ENCODE measurements around the gene CAPZB.

CAPZB gene

DNA sequence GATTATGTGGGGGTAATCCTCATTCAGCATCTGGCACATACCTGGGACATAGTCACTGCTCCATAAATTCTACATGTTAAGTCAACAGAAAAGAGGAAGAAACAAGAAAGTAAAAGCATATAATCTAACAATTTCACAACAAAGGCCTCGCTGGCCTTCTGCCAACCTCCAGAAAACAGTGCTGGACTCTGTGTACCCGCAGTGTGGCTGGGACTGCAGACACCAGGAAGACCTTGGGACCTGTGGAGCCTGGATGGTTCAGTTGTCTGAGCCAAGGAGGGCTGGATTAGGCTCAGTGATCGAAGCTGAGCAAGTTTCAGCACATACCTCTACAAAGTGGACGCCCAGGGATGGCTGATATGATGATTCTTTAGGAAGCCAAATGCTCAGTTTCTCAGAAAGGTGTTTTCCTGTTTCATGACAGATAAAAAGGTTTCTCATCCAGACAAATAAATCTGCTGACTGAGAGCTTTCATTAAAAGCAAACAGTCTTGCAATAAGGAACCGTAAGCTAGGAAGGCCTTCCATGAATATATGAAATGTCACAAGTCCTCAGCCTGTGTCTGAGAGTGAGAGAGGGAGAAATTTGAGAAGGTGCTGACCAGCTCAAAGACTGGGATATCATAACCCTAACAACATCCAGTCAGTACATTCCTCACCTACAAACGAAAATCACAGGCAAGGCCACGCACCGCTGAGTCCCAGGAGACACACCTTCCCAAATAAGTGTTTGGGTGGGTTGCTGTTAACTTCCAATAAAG, 48.4 kb downstream of the CAPZB start:
- peak overlapping the region; percentile 63 to 67 for H3K27ac Mint-ChIP-seq
- peak overlapping the region; percentile 19 to 53 for H3K4me3 Mint-ChIP-seq
- H3K9me3 Mint-ChIP-seq, result no peaks in the 10 kb centered on the region
- no peaks in the 10 kb centered on the region for H3K27me3 Mint-ChIP-seq
- DNase-seq (no peak), ATAC-seq (no peak)
- peaks cover 96% of the 10 kb centered on the region for H3K4me1 Mint-ChIP-seq

- no peaks in the 10 kb centered on the region for H3K27me3 Mint-ChIP-seq
- no peaks in the 10 kb centered on the region for H3K9me3 Mint-ChIP-seq
- peak overlapping the region; percentile 67 to 81 for H3K27ac Mint-ChIP-seq
- peak overlapping the region; percentile 24 to 53 for H3K4me3 Mint-ChIP-seq
- peak; percentile 68 for ATAC-seq
- peaks cover 91% of the 10 kb centered on the region for H3K4me1 Mint-ChIP-seq
- DNase-seq, result no peak
These were observed 49.4 kb downstream of the CAPZB start for GRCh38 chr1:19435851-19436455.

DNA sequence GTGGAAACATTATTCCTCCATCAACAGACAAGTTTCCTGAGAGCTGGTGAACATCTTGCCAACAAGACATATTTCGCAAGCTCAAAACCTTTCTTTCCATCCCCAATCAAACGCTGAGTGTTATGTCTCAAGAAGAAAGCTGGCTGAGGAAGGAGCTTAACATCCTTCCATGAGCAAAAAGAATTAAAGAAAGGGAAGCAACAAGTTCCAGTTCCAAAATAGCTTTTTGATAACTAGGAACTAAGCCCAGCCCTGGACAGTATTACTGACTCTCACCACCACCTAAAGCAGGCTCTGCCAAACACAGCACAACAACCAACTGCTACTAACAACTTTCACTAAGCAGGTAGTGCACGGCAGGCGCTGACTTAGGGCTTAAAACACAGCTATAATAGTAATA, 50.2 kb downstream of the CAPZB start:
- H3K9me3 Mint-ChIP-seq, result no peaks in the 10 kb centered on the region
- DNase-seq (no peak), ATAC-seq (no peak)
- peaks cover 91% of the 10 kb centered on the region for H3K4me1 Mint-ChIP-seq
- H3K27me3 Mint-ChIP-seq, result no peaks in the 10 kb centered on the region
- peak overlapping the region in 1 of 2 donors; percentile 53 for H3K4me3 Mint-ChIP-seq
- peak overlapping the region in 1 of 2 donors; percentile 67 for H3K27ac Mint-ChIP-seq

DNA sequence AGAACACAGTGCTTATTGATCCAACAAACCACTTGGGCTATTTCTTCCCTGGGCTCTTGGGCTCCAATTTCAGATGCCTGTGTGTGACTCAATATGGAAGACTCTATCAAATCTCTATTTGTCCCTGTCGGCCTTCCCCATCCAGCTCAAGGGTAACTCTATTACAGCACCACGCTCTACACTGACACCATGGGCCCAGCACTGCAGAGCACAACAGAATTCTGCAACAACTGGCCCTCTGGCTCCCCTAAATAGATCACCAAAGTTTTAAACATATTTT, 51.7 kb downstream of the CAPZB start:
- DNase-seq (no peak), ATAC-seq (no peak)
- H3K4me1 Mint-ChIP-seq, result peaks cover 91% of the 10 kb centered on the region
- H3K9me3 Mint-ChIP-seq, result no peaks in the 10 kb centered on the region
- no peak overlapping the region for H3K4me3 Mint-ChIP-seq
- no peak overlapping the region for H3K27ac Mint-ChIP-seq
- no peaks in the 10 kb centered on the region for H3K27me3 Mint-ChIP-seq

GRCh38 chr1:19432943-19433718, 52.2 kb downstream of the CAPZB start:
- peak overlapping the region; percentile 42 to 56 for H3K4me3 Mint-ChIP-seq

DNA sequence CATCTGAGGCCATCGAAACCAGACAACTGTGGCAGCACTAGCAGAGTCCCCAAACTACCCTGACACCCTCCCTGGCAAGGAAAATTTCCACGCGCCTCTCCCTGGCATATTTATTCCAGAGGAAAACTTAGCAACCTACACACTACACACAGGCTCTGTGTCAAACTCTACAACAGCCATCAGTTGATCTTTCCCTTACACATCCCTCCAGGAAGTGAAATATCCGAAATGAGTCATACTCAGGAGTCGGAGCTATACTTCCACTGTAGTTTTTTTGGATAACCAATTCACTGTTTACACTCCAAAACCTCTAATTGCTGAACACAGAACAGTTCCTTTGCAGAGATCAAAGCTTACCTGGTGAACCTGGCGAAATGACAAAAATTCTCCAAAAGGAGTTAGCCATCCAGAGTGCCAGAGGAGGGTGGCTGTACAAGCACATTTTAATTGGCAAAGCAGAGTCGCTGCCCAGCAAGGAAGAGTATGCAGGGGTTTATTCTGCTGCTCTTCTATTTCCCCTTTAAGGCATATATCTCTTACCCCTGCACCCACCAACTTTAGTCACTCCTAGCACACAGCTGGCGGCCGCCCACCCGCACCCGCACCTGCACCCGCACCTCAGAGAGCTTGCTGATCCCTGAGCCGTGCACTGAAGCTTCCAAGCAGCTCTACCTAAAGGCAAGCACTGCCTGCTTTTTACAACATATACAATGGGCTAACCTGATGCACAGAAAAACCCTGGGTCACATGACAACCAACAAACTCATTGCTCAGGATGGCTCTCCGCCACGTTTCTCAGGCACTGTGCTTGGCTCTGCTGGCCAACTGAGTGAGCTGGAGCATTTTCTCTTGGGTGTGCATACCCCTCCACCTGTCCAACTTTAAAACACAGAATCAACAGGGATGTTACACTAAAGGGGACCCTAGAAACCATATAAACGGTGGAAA, 54.9 kb downstream of the CAPZB start:
- DNase-seq, result no peak

More at GRCh38 chr1:19432943-19433718, 52.2 kb downstream of the CAPZB start:
- Mint-ChIP-seq H3K4me1 (peaks cover 91% of the 10 kb centered on the region), H3K27me3 (no peaks in the 10 kb centered on the region), H3K27ac (peak overlapping the region; percentile 19 to 89), H3K9me3 (no peaks in the 10 kb centered on the region)
- DNase-seq (no peak), ATAC-seq (peak; percentile 64)

GRCh38 chr1:19429611-19430010, 55.7 kb downstream of the CAPZB start:
- Mint-ChIP-seq H3K27me3 (no peaks in the 10 kb centered on the region), H3K4me3 (peak overlapping the region; percentile 17 to 67), H3K27ac (no peak overlapping the region), H3K9me3 (no peaks in the 10 kb centered on the region), H3K4me1 (peaks cover 89% of the 10 kb centered on the region)
- DNase-seq, result no peak
- ATAC-seq, result no peak

More for the DNA sequence above, 54.9 kb downstream of the CAPZB start:
- no peak for ATAC-seq
- peak overlapping the region in 1 of 2 donors; percentile 48 for H3K27ac Mint-ChIP-seq
- H3K4me1 Mint-ChIP-seq, result peaks cover 89% of the 10 kb centered on the region
- no peaks in the 10 kb centered on the region for H3K9me3 Mint-ChIP-seq
- peak overlapping the region; percentile 17 to 67 for H3K4me3 Mint-ChIP-seq
- no peaks in the 10 kb centered on the region for H3K27me3 Mint-ChIP-seq

DNA sequence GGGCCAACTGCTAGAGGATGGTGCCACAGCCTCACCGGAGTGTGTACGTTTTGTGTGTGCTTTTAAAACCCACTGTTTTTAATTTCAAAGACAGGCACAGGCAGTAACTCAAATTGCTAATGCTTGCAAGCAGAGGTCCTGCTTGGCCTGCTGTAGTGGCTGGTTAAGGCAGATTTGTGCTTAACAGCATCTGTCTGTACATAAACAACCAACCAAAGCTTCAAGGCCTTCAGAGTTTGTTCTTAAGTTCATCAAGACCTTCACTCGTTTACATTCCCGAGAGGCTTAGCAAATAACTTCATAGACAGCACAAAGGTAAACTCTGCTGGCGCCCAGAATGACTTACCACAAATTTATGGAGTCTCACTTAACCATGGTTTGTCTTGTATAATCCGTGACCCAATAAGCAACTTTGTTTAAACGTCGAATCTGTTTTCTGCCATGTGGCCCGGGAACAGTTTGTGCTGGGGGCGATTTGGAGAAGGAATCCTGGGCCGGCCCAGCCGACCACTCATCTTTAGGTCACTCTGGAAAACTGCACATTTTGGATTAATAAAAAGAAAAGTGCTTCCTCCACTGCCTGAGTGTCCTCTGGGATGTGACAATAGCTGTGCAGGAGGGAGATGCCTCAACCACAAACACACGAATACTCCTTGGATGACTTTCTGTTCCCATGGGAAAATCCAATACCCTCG, 58.1 kb downstream of the CAPZB start:
- Mint-ChIP-seq H3K27me3 (no peaks in the 10 kb centered on the region), H3K9me3 (no peaks in the 10 kb centered on the region), H3K4me1 (peaks cover 90% of the 10 kb centered on the region), H3K27ac (peak overlapping the region in 1 of 2 donors; percentile 27), H3K4me3 (no peak overlapping the region)
- DNase-seq (no peak), ATAC-seq (no peak)

GRCh38 chr1:19426294-19427086, 58.8 kb downstream of the CAPZB start:
- H3K4me1 Mint-ChIP-seq, result peaks cover 97% of the 10 kb centered on the region
- no peaks in the 10 kb centered on the region for H3K27me3 Mint-ChIP-seq
- ATAC-seq (no peak), DNase-seq (no peak)
- H3K27ac Mint-ChIP-seq, result peak overlapping the region; percentile 60 to 94
- H3K9me3 Mint-ChIP-seq, result no peaks in the 10 kb centered on the region
- no peak overlapping the region for H3K4me3 Mint-ChIP-seq

- DNase-seq (no peak), ATAC-seq (no peak)
- H3K27ac Mint-ChIP-seq, result no peak overlapping the region
- no peaks in the 10 kb centered on the region for H3K9me3 Mint-ChIP-seq
- peaks cover 98% of the 10 kb centered on the region for H3K4me1 Mint-ChIP-seq
- H3K4me3 Mint-ChIP-seq, result no peak overlapping the region
- no peaks in the 10 kb centered on the region for H3K27me3 Mint-ChIP-seq
These were observed 59.6 kb downstream of the CAPZB start for GRCh38 chr1:19425646-19426239.

DNA sequence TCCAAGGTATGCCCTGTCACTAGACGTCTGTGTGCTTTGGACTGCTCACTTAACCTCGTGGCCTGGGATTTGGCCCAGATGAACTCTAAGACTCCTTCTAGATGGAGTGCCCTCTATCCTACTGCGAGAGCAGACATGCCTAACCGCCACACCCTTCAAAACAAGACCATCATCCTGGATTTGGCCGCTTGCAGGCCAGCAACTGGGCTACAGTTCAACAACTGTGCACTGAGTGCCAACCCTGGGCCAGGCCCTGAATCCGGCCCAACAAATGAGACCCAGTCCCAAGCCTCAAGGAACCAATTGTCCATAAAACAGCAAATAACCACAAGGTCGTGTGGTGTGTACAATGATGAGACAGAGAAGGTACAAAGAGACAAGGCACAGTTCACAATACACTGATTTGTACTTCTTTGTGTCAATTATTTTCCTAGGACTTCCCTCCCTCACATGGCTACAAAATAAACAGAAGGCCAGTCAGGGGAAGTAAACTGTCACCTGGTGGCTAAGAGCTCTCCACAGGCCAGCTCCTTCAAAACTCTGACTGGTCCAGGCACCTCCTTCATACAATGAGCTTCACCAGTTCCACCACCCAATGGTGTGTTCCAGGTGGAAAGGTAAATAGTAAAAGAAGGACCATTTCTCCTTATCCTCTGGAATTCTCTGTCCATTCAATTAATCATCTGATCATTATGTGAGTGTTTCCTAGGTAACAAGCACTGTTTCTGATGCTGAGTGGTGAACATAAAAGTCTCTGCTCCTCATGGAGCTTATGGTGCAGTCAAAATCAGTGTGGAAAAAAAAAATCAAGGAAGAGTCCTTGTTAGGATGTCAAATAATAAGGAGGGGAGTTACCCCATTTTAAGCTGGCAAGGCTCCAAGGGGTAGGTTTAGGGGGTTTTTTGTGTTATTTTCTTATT, 60.4 kb downstream of the CAPZB start:
- H3K9me3 Mint-ChIP-seq, result no peaks in the 10 kb centered on the region
- H3K4me1 Mint-ChIP-seq, result peaks cover 92% of the 10 kb centered on the region
- H3K27me3 Mint-ChIP-seq, result no peaks in the 10 kb centered on the region
- H3K27ac Mint-ChIP-seq, result peak overlapping the region in 1 of 2 donors; percentile 19
- no peak for ATAC-seq
- no peak overlapping the region for H3K4me3 Mint-ChIP-seq
- DNase-seq, result no peak

- no peaks in the 10 kb centered on the region for H3K27me3 Mint-ChIP-seq
- H3K9me3 Mint-ChIP-seq, result no peaks in the 10 kb centered on the region
- no peak for DNase-seq
- H3K4me3 Mint-ChIP-seq, result no peak overlapping the region
- H3K4me1 Mint-ChIP-seq, result peaks cover 91% of the 10 kb centered on the region
- no peak overlapping the region for H3K27ac Mint-ChIP-seq
- no peak for ATAC-seq
These were observed 62.2 kb downstream of the CAPZB start for GRCh38 chr1:19423130-19423529.

DNA sequence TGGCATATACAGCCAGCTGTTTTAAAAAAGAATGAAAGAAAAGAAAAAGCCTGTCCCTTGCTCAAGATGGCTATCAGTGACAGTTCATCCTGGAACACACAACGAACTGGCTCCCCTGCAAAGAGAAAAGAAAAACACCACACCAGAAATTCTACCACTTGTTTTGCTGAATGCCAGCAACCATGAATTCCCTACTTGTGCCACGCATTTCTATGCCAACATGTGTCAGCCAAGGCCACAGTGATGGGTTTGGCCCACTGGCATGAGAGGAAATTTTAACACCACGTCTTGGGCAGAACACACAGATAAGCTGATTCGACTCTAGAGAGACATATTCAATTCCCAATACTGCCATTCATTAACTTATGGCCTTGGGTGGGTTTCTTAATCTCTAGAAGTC, 64.0 kb downstream of the CAPZB start:
- Mint-ChIP-seq H3K27ac (peak overlapping the region in 1 of 2 donors; percentile 5), H3K4me3 (no peak overlapping the region), H3K27me3 (no peaks in the 10 kb centered on the region), H3K4me1 (peaks cover 92% of the 10 kb centered on the region), H3K9me3 (no peaks in the 10 kb centered on the region)
- no peak for ATAC-seq
- no peak for DNase-seq
